Hair follicle dermal papilla cell (primary cell): ENCODE results near the gene FAM156B. TPM values are rescaled to one million over a fixed set of nuclear protein-coding genes. Genes with fewer than 3 reads are reported as not detected.

Source experiments
- total RNA-seq: library from RNA; depleted of rRNA; stranded (reverse); fragments of >200 nt; gene quantifications from 2 replicates; pipeline ENCODE4 v1.2.3, GENCODE V29; 2012

FAM156B gene
- total RNA-seq = 16.9 and 24.5 TPM in 2 replicates

GRCh38 chrX:52896855-52897709, at the start of gene FAM156B:
Gene FAM156B (plus strand): TSS chrX:52897330. CDS start chrX:52907226, 9,896 bp downstream.

GRCh38 chrX:52867610-52868348, 29.4 kb upstream of the FAM156B start, which contains the start of gene XAGE3:
Gene XAGE3 (minus strand): TSS chrX:52868083. CDS start chrX:52867133, 950 bp downstream.

Other genes starting within 250 kb of the FAM156B start
- not detected in 2 replicates for gene SSX7, start 242.4 kb upstream of the FAM156B start, total RNA-seq
- gene SSX2, start 190.2 kb upstream of the FAM156B start, total RNA-seq = not detected in 2 replicates
- not detected in 2 replicates for gene SSX2B, start 146.1 kb upstream of the FAM156B start, total RNA-seq
- not detected in 2 replicates for gene SPANXN5, start 99.9 kb upstream of the FAM156B start, total RNA-seq
- not detected in 2 replicates for gene XAGE5, start 86.0 kb upstream of the FAM156B start, total RNA-seq
- gene XAGE3, start 29.2 kb upstream of the FAM156B start, total RNA-seq = not detected in 2 replicates
- 18.8 and 24.3 TPM in 2 replicates for gene FAM156A, start 61.2 kb downstream of the FAM156B start, total RNA-seq
- 3.5 and 4.4 TPM in 2 replicates for gene GPR173, start 151.5 kb downstream of the FAM156B start, total RNA-seq
- 9.6 and 10.7 TPM in 2 replicates for gene TSPYL2, start 185.0 kb downstream of the FAM156B start, total RNA-seq
- gene KANTR, start 196.8 kb downstream of the FAM156B start, total RNA-seq = 7.2 and 8.9 TPM in 2 replicates